ENCODE measurements around the gene TBC1D3C.
"Not testable (repeated sequence)": the region's sequence is repeated elsewhere in the genome, so short reads cannot be mapped to it uniquely, and the experiment has no call there.

Gene TBC1D3C

GRCh38 chr17:38068534-38068933 lies at the start of gene TBC1D3C:
Gene TBC1D3C, minus strand, starts transcription at chr17:38068634. Its CDS starts 1,568 bp downstream, at chr17:38067066.
- DNase-seq, result not testable (repeated sequence)

DNA sequence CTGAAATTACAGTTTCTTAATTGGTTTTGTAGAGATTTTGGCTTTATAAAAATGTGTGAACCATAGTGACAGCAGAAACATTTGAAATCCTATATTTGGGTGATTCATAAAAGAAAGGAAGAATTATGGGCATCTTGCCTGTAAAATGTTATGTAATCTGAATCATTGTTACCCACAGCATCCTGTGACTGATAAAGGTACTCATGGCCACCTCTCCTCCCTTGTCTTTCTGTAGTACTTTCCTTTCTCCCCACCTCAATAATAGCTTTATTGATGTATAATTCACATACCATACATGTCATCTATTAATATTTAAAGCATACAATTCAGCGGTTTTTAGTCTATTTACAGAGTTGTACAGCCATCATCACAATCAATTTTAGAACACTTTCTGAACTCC lies 30.8 kb upstream of the TBC1D3C start:
- not testable (repeated sequence) for DNase-seq

DNA sequence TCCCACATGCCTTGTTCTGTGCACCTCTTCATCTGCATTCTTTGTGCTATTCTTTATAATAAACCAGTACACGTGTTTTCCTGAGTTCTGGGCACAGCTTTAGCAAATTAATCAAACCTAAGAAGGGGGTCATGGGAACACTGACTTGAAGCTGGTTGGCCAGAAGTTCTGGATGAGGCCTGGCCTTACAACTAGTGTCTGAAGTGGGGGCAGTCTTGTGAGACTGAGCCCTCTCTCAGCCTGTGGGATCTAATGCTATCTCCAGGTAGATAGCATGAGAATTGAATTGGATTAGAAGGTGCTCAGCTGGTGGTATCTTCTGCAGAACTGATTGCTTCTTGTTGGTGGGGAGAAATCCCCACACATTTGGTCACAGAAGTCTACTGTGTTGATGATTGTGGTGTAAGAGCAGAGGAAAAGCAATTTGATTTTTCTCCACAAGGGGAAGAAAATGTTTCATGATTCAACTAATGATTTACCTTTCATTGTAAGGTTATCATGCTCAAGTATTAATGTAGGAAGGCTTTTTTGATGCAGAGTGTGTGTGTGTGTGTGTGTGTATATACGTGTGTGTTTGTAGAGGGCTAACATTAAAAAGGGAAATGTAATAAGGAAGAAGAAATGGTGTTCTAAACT lies 25.7 kb upstream of the TBC1D3C start:
- not testable (repeated sequence) for DNase-seq

DNA sequence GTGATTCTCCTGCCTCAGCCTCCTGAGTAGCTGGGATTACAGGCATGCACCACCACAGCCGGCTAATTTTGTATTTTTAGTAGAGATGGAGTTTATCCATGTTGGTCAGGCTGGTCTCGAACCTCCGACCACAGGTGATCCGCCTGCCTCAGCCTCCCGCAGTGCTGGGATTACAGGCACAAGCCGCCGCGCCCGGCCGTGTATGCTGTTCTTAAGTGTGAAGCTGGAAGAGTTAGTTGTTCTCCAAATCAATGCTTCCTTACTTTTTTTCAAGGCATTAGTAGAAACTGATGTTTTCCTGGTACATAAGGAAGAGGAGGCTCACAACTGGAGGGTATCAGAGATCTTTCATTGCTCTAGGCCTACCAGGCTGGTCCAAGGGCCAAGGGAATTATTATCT lies 19.7 kb upstream of the TBC1D3C start:
- not testable (repeated sequence) for DNase-seq

- not testable (repeated sequence) for DNase-seq
Measured at GRCh38 chr17:38087344-38087743, 18.9 kb upstream of the TBC1D3C start.

All from NCI-H1092 (cell line).